Right renal cortex interstitium (tissue), 3 donors: ENCODE data around the gene ARMH1. TPM values are rescaled to one million over a fixed set of nuclear protein-coding genes. Genes with fewer than 3 reads are reported as not detected.
"Not testable (repeated sequence)": the region's sequence is repeated elsewhere in the genome, so short reads cannot be mapped to it uniquely, and the experiment has no call there.

ENCODE experiments used
- DNase-seq, 3 donors: peaks; one replicate each; pipeline ENCODE4 v3.0.0-alpha.2; 2013; ENCODE audit warnings: low read depth in 3 of 3, low spot score in 2 of 3
- polyA plus RNA-seq, 3 donors: library from polyadenylated mRNA; unstranded; fragments of 120-200 nt; gene quantifications; one replicate each; pipeline ENCODE4 v1.2.1, GENCODE V29; 2013; ENCODE audit not compliant: insufficient read length in 3 of 3

ARMH1 gene
- polyA plus RNA-seq, 3 donors: 2.9 to 8.6 (median 5.6) TPM

DNA sequence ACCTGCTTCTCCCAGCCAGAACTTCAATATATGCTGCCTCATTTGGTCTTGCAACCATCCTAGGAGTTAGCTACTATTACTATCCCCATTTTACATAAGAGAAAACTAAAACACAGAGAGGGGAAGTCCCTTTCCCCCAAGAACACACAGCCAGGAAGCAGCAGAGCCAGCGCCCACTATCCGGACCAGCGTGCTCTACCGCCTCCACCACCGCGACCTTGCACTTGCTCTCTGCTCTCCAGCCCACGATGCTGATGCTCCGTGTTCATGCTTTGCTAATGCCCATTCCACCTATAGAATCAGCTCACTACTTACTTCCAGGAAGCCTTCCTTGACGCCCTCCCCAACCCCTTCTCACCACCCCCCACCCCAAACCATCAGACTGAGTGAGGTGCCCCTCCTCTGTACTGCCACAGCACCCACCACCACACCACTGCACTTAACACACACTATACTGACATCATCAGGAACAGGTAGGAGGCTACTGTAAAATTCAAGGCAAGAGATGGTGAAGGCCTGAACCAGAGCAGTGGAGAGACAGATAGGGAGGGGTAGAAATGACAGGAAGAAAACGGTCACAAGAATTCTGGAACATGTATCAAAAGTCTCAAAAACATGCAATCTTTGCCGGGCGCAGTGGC is 9.7 kb upstream of the ARMH1 start:
- no peak for DNase-seq

DNA sequence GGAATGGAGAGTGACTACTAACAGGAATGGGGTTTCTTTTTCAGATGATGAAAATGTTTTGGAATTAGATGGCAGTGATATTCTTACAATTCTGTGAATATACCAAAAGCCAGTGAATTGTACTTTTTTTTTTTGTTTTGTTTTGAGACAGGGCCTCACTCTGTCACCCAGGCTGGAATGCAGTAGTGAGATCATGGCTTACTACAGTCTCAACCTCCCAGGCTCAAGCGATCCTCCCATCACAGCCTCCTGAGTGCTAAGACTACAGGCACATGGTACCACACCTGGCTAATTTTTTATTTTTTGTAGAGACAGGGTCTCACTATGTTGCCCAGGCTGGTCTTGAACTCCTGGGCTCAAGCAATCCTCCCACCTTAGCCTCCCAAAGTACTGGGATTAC is 7.8 kb upstream of the ARMH1 start:
- not testable (repeated sequence) for DNase-seq

DNA sequence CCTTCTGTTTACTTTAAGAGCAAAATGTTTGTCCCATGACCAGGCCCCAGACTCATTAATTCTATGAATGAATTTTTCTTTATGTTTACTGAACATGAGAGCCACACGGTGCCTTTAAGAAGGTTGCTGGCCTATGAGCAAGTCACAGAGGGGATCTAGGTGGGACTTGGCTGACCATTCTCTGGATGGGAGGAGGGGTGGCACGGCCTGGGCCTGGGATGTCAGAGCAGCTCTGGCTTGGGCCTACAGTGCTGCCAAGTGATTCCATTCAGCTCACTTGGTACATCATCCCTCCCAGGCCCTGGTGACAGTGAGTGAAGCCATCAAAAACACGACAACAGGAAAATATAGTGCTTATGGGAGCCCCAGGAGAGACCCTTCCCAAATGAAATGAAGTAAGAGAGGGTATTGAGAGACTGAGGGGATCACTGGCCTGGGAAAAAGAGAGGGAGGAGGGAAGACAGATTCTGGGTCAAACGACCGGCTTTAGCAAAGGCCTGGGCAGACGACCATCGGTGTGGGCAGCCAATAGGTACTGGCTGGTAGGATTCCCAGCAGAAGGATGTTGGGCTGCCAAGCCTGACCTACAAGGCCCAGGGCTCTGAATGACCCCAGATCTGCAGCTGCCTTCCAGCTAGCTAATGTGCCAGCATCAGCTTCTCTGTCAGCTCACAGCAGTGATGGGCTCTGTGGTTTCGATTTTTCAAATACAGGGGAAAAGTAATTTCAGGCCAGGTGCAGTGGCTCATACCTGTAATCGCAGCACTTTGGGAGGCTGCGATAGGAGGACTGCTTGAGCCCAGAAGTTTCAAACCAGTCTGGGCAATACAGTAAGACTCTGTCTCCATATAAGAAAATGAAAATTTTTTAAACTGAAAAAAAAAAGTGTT is 3.5 kb upstream of the ARMH1 start:
- DNase-seq: no peak

DNA sequence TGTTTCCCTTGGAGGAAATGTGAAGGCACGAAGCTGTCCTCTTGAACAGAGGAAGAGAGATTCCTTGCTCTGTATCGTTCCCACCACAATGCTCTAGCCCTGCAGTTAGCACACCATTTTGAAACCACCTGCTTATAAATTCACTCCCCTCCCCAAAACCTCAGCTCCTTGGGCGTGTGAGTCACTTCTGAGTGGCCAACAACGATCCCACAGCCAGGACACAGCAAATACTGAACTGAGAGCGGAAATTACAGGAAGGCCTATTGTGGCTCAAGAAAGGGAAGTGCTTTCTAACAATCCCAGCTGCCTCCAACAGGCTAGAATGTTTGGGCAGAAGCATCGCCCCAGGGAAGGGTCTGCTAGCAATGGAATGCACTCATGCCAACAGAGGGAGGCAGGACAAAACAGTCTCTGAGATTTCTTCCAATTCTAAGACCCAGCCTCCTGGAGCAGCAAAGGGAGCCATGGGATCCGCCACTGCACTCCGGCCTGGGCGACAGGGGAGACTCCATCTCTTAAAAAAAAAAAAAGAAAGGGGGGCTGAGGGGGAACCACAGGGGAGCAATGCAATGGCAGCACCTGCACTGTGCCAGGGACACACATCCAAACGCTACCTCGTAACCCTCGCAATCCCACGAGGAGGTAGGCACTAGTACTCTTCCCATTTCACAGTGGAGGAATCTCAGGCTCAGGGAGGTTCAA is 2.1 kb upstream of the ARMH1 start:
- no peak for DNase-seq

DNA sequence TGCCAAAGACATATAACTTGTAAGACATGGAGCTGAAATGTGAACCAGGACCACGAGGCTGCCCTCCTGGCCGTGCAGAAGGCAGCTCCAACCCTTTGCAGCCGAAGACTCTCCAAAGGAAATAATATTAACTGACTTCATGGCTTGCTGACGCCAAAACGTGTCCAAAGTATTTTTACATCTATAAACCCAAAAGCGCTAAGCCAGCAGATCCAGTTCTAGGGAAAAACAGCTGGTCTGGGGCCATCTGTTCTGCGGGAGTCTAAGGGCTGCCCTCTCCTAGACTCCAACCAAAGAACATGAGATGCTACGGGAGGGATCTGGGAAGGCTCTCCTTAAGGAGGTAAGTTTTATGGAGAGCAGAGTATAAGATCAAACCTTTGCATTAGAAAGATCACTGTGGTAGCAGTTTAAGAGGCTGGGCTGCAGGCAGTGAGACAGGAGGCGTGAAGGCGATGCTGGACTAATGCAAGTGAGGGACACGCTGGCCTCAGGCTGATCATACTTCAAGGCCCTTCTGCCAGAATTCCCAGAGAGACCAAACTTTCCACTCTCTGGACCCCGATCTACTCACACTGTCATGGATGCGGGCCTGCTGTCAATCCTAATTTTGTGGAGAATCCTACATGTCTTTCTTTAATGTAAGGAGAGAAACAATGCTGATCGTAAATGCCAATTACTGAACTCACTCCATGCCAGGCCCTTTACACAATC is 1.4 kb upstream of the ARMH1 start:
- DNase-seq: no peak

DNA sequence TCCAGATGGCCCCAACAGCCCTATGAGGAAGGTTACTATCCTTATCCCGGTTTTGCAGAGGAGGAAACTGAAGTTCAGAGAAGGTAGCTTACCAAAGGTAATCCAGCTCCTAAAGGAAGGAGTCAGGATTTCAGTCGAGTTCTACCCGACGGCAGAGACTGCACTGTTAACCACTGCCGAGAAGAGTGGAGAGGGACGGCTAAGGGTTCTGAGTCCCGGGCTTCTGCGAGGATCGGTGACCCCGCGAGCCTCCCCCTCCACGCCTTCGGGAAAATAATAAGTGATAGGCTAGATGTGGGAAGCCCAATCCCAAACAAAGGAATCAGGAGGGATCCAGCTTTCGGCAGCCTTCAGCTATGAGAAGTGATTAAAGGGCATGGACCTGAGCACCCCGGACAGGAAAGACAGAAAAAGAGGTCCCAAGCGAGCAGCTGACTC is 820 bp upstream of the ARMH1 start:
- no peak for DNase-seq

DNA sequence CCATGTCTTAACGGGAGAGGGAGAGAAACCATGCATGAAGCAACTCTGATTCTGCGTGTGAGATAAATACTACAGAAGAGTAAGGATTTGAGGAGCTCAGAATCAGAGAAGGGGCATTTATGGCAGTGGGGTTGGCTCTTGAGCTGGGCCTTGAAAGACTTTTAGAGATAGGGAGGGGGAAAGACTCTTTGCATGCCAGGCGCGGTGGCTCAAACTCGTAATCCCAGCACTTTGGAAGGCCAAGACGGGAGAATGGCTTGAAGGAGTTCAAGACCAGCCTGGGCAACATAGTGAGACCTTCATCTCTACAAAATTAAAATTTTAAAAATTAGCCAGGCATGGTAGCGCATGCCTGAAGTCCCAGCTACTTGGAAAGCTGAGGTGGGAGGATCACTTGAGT is 672 bp downstream of the ARMH1 start:
- DNase-seq: no peak

DNA sequence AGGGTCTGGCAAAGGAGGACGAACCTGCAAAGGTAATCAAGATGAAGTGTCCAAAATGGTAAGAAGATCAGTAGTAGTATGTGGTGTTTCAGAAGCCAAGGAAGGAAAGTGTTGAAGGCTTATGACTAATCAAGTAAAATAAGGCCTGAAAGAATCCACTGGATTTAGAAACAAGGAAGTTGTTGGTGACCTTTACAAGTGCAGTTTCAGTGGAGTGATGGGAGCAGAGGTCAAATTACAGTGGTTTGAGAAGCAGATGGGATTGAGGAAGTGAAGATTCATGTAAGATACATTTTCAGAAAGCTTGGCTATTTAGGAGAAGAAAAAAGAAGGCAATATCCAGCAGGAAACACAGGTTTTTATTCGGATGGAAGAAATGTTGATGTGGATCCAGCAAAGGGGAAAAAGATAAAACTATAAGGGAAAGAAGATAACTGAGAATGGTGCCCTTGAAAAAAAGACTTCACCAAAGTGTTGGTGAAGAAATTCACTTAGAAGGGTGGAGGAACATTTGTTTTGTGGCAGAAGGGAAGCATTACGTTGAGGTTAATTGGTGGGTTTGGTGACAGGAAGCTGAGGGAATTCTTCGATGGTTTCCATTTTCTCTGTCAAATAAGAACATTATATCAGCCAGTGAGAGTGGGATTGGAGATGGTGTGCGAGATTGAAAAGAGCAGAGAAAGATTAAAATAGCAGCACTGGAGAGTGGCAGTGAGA is 2.1 kb downstream of the ARMH1 start:
- no peak for DNase-seq

DNA sequence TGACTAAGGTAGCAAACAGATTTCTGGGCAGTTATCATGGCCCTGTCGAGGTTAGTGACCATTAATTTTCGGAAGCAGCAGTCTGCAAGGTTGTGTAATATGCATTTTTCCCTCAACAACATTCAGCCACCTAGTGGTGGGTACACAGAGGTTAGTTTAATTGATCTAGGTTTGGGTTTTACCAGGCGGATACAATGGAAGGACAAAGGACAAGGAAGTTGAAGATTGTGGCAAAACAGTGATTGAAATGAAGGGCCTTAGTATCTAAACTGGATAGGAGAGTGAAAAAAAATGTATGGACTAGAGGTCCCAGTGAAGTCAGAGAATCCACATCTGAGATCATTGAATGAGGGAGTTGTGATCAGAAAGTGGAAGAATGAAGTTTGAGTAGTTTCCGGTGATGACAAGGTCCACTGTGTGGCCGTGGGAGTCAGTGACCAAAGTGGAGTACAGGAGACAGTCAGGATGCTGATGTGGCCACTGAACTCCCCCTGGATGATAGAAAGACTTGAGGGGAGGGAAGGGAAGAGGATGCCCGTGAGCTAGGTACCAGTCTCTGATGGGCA is 2.8 kb downstream of the ARMH1 start:
- DNase-seq: no peak

DNA sequence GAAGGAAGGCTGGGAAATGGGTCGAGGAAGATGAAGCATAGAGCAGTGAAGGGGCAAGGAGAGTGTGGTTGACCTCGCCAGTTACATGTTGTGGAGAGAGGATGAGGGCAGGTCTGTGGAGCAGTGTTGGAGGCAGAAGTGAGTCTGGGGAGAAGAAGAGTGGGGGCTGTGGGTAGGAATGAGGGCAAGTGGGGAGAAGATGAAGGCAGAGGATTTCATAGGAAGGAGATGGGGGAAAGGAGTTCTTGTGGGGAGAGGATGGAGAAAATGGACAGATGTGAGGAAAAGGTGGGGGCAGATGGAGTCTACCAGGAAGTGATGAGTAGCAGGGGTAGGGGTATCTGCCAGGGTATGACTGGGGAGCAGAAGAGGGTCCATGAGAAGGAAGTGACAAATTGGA is 3.6 kb downstream of the ARMH1 start:
- no peak for DNase-seq

DNA sequence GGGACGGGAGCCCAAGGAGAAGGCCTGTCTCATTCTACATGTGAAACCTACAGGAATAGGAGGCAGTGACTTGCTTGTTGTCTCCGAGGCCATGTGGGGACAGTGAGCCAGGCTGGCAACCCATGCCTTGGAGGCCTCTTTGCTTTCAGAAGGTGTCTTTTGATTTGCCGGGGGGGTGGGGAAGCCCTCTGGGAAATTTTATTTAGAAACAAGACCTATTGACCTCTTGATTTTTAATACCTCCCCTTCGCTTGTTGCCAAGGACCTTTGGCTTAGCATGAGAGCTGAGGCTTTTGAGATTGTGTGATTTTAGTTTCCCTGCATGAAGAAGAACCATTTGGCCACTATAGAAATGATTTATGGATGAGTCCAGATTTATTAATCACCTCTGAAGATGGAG is 4.1 kb downstream of the ARMH1 start:
- DNase-seq: no peak

DNA sequence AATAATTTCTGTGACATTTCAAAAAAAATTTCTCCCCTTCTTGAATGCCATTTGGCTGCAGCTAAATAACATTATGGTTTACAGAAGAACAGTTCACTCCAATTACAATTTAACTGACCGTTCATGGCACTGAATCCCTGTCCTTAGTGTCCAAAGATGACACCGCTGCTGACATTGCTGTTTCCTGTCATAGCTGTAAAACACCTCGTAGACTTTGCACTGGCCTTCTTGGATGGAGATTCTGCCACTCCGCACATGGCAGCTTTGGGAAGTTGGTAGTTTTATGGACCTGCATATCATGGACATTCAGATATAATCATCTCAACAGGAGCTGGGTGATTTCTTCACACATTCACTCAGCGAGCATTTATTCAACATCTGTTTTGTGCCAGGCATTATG is 5.0 kb downstream of the ARMH1 start:
- no peak for DNase-seq

DNA sequence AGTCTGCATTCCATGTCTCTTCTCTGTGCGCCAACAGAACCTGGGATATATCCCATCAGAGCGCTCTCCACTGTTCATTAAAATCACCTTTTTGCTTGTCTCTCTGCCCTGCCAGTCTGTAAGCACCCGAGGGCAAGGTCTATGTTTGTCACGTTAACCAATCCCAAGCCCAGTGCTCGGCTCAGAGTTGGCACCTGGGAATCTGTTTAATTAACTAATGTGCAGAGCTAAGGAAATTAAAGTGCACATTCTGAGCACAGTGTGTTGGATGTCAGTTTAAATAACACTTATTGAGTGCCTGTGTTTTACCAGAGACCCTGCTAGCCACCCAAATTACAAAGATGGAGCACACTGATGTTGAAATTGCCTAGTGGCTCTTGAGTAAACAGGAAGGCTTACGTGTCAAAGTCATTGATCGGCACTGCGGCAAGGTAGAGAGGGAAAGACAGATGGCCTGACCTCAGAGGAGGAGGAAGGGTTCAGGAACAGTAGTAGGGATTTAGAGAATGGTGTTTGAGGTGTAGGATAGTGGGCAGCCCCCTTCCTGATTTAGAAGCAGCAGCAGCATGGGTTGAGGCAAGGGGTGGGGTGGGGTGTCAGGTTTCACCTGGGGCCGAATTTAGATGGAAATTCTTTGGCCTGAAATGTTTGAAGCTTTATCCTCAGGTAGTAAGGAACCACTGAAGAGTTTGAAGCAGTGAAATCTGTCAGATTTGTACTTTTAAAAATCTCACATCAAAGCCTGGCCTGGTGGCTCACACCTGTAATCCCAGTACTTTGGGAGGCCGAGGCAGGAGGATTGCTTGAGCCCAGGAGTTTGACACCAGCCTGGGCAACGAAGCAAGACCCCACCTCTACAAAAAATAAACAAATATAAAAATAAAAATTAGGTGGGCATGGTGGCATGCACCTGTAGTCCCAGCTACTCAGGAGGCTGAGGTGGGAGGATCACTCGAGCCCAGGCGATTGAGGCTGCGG is 7.7 kb downstream of the ARMH1 start:
- no peak for DNase-seq

DNA sequence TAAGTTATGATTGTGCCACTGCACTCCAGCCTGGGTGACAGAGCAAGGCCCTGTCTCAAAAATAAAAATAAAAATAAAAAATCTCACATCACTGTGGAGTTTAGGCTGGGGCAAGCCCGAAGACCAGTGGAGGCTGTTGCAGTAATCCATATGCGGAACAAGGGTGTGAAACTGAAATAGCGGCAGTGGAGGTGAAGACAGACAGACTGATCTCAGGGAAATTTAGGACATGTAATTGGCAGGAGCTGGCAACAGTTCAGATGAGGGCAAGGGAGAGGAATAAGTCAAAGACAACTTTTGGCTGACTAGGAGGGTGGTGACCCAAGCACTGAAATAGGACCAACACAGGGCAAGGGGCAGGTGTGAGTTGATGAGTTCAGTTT is 8.4 kb downstream of the ARMH1 start:
- no peak for DNase-seq

DNA sequence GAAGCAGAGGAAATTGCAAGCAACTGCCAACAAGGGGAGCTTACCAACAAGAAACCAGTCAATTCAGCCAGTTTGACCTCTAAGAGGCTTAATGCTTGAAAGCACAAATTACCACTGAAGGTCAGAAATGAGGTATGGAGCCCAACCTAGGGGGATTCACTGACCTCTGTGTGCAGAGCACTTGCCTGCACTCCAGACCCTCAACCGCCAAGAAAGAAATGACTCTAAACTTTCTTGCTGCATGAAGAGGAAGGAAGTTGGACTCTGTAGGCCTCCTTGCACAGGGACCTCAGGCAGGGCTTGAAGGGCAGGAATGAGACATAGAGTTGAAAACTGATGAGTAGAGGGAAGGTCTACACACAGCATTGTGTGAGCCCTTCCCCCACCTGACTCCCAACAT is 10.0 kb downstream of the ARMH1 start:
- DNase-seq: no peak

DNA sequence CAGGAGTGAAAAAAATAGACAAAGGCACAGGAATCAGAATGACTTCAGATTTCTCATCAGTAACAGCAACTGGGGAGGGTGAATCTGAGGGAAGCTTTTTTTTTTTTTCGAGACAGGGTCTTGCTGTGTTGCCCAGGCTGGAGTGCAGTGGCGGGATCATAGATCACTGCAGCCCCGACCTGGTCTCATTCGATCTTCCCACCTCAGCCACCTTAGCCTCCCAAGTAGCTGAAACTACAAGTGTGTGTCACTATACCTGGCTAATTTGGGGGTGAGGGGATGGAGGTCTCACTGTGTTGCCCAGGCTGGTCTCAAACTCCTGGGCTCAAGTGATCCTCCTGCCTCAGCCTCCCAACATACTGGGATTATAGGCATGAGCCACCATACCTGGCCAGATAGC is 10.7 kb downstream of the ARMH1 start:
- DNase-seq: no peak

DNA sequence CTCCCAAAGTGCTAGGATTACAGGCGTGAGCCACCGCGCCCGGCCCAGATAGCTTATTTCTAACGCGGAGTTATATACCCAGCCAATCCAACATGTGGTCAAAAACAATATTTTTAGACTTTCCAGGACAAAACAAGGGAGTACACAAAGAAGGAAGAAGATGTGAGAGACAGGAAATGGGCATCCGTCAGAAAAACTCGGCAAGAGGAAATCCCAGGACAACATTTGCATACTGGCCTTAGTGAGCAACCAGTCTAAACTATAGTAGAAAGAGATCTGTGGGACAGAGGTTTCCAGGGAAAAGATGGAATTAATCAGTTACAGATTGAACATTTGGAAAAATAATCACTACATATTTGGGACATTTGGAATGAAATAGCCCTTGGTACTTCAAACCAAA is 11.4 kb downstream of the ARMH1 start:
- no peak for DNase-seq

DNA sequence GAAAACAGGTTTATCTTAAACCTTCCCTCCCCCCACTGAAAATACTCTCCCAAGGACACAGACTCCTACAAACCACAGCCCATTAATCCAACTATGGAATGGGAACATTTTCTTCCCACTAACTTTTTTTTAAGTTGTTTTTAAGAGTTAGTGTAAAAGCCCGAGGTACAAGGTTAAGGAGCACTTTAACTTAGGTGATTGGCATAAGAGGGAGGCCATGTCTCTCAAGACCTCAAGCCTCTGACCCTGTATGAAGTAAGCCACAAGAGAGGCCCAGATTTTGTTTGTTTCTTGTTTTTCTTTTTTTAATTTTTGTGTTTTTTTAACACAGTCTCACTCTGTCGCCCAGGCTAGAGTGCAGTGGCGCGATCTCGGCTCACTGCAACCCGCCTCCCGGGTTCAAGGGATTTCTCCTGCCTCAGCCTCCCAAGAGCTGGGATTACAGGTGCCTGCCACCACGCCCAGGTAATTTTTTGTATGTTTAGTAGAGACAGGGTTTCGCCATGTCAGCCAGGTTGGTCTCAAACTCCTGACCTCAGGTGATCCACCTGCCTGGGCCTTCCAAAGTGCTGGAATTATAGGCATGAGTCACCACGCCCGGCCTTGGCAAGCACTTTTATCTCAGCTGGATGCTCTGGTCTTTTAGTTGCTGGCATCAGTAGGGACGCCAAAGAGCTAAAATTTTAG is 14.4 kb downstream of the ARMH1 start:
- DNase-seq: no peak

DNA sequence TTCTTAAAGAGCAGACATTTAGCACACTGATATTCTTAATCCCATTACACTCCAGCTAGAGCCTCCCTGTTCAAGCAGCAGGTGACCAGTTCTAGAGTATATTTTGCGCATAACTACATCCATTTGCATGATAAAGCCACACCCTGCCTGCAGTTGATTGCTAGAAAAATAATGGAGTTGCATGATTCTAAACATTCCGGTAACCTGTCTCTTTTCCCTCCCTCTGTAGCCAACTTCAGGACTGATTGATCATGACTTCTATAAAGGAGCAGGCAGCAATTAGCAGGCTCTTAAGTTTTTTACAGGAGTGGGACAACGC is 14.9 kb downstream of the ARMH1 start:
- DNase-seq: no peak
